Endothelial cell of umbilical vein (primary cell): Measurements from ENCODE around the gene ADARB2. TPM values are rescaled to one million over a fixed set of nuclear protein-coding genes. Genes with fewer than 3 reads are reported as not detected.

ENCODE experiments used
- BruUV-seq: library from RNA; stranded (reverse); fragments of 400-500 nt; replicated peaks from 2 replicates; lab custom pipeline; 2021; lab: Mats Ljungman, UMichigan
- CTCF ChIA-PET: fragments of 300-600, 350-600 bp; sonication (Branson Sonifier 250); formaldehyde crosslinking; loops from one replicate; lab custom pipeline; 2021; ENCODE audit warnings: antibody characterized with exemption, inconsistent platforms; lab: Charles Lee
- POLR2A ChIA-PET: fragments of 300-600, 350-600 bp; sonication (Branson Sonifier 250); formaldehyde crosslinking; loops from one replicate; lab custom pipeline; 2021; ENCODE audit warnings: antibody characterized with exemption, inconsistent platforms; lab: Charles Lee
- DNase-seq: peaks from one replicate; pipeline ENCODE4 v3.0.0-alpha.2; 2011; ENCODE audit warnings: low read depth, low spot score
- FAIRE-seq: peaks from 2 replicates; lab custom pipeline; 2011; peaks lifted over from hg19 to GRCh38; lab: Jason Lieb, UNC
- H2AFZ ChIP-seq: 2 replicates; pipeline ENCODE4 v1.6.0; 2012; ENCODE audit warnings: low read depth, low read length, control low read depth, inconsistent platforms
- H3K27ac ChIP-seq: 2 replicates; pipeline ENCODE4 v1.5.1; 2011; ENCODE audit warnings: low read depth, mild to moderate bottlenecking, control low read depth, low read length, moderate library complexity; ENCODE audit not compliant: insufficient read depth
- H3K27me3 ChIP-seq, 2 experiments: 2 replicates each; pipeline versions ENCODE4 v1.6.0 to v1.6.1; 2011; ENCODE audit warnings: low read length in 2 of 2, mixed read lengths in 1 of 2; ENCODE audit not compliant: control insufficient read depth in 2 of 2, insufficient read depth in 2 of 2
- H3K36me3 ChIP-seq, 2 experiments: 2 replicates in 1 of 2; 3 replicates in 1 of 2; pipeline ENCODE4 v1.5.1; 2011; ENCODE audit warnings: low read length in 2 of 2, mild to moderate bottlenecking in 1 of 2, moderate library complexity in 1 of 2; ENCODE audit not compliant: control insufficient read depth in 2 of 2, insufficient read depth in 2 of 2; ENCODE audit errors: extremely low read depth in 1 of 2
- H3K4me1 ChIP-seq: 3 replicates; pipeline ENCODE4 v1.5.1; 2011; ENCODE audit warnings: mild to moderate bottlenecking, low read length; ENCODE audit not compliant: control insufficient read depth, insufficient read depth; ENCODE audit errors: extremely low read depth
- H3K4me2 ChIP-seq: 2 replicates; pipeline ENCODE4 v1.6.1; 2011; ENCODE audit warnings: low read length, control low read depth, mixed read lengths; ENCODE audit not compliant: insufficient read depth
- H3K4me3 ChIP-seq, 3 experiments: fragments of 200-600 bp in 1 of 3; sonication (generic), shearing (Covaris generic) in 1 of 3; replicated peaks in 1 of 3; 2 replicates each; pipeline ENCODE4 v1.5.1; 2011 to 2016; ENCODE audit warnings: control low read depth in 3 of 3, low read length in 3 of 3, mild to moderate bottlenecking in 2 of 3, inconsistent platforms in 1 of 3, low read depth in 1 of 3, moderate library complexity in 1 of 3; ENCODE audit not compliant: insufficient read depth in 1 of 3
- H3K79me2 ChIP-seq: 2 replicates; pipeline ENCODE4 v1.6.0; 2012; ENCODE audit warnings: low read length, inconsistent platforms; ENCODE audit not compliant: control insufficient read depth, insufficient read depth
- H3K9ac ChIP-seq: replicated peaks from 2 replicates; pipeline ENCODE3; 2011; ENCODE audit warnings: low read length, control low read depth; ENCODE audit not compliant: insufficient read depth; ENCODE audit errors: extremely low read depth
- H3K9me1 ChIP-seq: replicated peaks from 3 replicates; pipeline ENCODE4 v1.6.0; 2011; ENCODE audit warnings: mild to moderate bottlenecking, low read length; ENCODE audit not compliant: control insufficient read depth, insufficient read depth; ENCODE audit errors: extremely low read depth
- H3K9me3 ChIP-seq: replicated peaks from 2 replicates; pipeline ENCODE4 v1.5.1; 2012; ENCODE audit warnings: low read length, inconsistent platforms; ENCODE audit not compliant: control insufficient read depth, insufficient read depth
- H4K20me1 ChIP-seq: replicated peaks from 2 replicates; pipeline ENCODE3; 2011; ENCODE audit warnings: mild to moderate bottlenecking, low read length; ENCODE audit not compliant: control insufficient read depth, insufficient read depth; ENCODE audit errors: extremely low read depth
- EZH2 ChIP-seq: IDR thresholded peaks from 2 replicates; pipeline ENCODE4 v1.6.1; 2012; ENCODE audit warnings: borderline replicate concordance, low read depth, mild to moderate bottlenecking, moderate library complexity, low read length, inconsistent platforms; ENCODE audit not compliant: severe bottlenecking
- FOS ChIP-seq: IDR thresholded peaks from 2 replicates; pipeline ENCODE4 v1.6.1; 2011; ENCODE audit warnings: mild to moderate bottlenecking, low read length, moderate library complexity, borderline replicate concordance; ENCODE audit not compliant: insufficient read depth
- JUN ChIP-seq: IDR thresholded peaks from 2 replicates; pipeline ENCODE4 v1.6.1; 2011; ENCODE audit warnings: borderline replicate concordance, low read depth; ENCODE audit not compliant: insufficient read length, insufficient read depth
- MYC ChIP-seq: IDR thresholded peaks from one replicate; pipeline ENCODE4 v1.6.1; 2011; ENCODE audit warnings: mild to moderate bottlenecking, low read depth, low read length
- POLR2A ChIP-seq: IDR thresholded peaks from 2 replicates; pipeline ENCODE4 v1.6.1; 2012; ENCODE audit warnings: low read depth, mild to moderate bottlenecking, control low read depth, low read length
- POLR2AphosphoS5 ChIP-seq: IDR thresholded peaks from 2 replicates; pipeline ENCODE4 v1.6.1; 2012; ENCODE audit warnings: low read depth, mild to moderate bottlenecking, control low read depth, low read length, moderate library complexity; ENCODE audit not compliant: insufficient read depth
- dilution Hi-C: fragments of 300-500 bp; cut with MboI; formaldehyde crosslinking; loops from one replicate; pipeline ENCODE4 v1.15.0; 2019; ENCODE audit warnings: low sequenced_read_pairs; ENCODE audit not compliant: extremely low pct_ligation_motif_present
- intact Hi-C: fragments of 100-400 bp; cut with micrococcal nuclease; formaldehyde crosslinking; loops from one replicate; pipeline ENCODE4 v1.10.0; 2022
- polyA plus RNA-seq, 4 experiments: library from polyadenylated mRNA; depleted of rRNA in 3 of 4; stranded (reverse) in 3 of 4; unstranded in 1 of 4; fragments of >200 nt; gene quantifications; 2 replicates each; pipeline versions ENCODE4 v1.2.1 to v1.2.3, GENCODE V29; 2011 to 2012; ENCODE audit warnings: missing spikeins in 1 of 4
- total RNA-seq: library from RNA; stranded (reverse); gene quantifications from 2 replicates; pipeline ENCODE4 v1.2.3, GENCODE V29; 2021
- TF ChIP-seq, protein P1 (sequence below): IDR thresholded peaks from 2 replicates; pipeline ENCODE4 v1.6.1; 2011; ENCODE audit not compliant: insufficient read depth, insufficient read length

ADARB2 gene
- total and polyA plus RNA-seq, 2 donors (not counting 3 experiments of a cell fraction or from before 2014, with no cell fraction given): not detected

DNA sequence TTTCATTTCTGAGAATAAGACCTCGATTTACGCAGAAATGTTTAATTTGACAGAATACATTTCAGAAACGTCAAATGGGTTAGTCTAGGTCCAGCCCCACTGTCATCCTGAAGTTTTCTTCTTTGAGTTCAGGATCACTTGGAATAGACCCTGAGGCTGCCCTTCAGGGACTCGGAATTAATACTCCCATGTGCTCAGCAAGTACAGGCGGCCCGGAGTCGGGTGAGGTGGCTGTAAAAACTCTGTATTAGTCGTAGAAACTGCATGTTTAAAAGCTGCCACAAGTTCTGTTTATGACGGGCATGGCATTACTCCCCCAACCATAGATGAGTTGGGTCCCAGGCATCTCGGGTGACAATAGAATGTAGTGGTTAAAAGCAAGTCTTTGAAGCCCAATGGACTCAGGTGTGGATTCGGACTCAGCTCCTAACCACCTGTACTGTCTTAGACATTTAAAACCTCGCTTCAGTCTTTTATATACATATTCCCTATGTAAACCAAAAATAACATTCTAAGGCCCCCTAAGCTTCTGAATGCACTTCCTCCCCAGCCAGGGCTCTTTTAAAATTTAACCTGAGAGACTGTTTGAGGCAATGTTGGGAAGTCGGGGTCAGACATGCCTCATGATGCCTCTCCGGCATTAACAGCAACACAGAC, 216.3 kb downstream of the ADARB2 start:
- intact Hi-C loops (no loop called here), dilution Hi-C loops (no loop called here)
- no peak for DNase-seq
- Histone ChIP-seq H3K79me2 (no peaks in the 10 kb centered on the region), H3K27me3 (no peaks in the 10 kb centered on the region), H3K9ac (no peak overlapping the region), H3K4me1 (no peaks in the 10 kb centered on the region), H3K36me3 (no peaks in the 10 kb centered on the region), H3K9me1 (no peaks in the 10 kb centered on the region), H3K27ac (no peak overlapping the region), H3K4me2 (no peak overlapping the region), H2AFZ (no peak overlapping the region), H3K4me3 (no peak overlapping the region), H4K20me1 (no peaks in the 10 kb centered on the region), H3K9me3 (peaks cover 11% of the 10 kb centered on the region)
- no peak for FAIRE-seq
- POLR2A ChIA-PET: no interaction called here
- TF ChIP-seq JUN (no peak), MYC (no peak), EZH2 (no peak), FOS (no peak)
- TF ChIP-seq, protein P1, sequence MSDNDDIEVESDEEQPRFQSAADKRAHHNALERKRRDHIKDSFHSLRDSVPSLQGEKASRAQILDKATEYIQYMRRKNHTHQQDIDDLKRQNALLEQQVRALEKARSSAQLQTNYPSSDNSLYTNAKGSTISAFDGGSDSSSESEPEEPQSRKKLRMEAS: no peak
- BruUV-seq: no TSS peak
- CTCF ChIA-PET: no interaction called here

DNA sequence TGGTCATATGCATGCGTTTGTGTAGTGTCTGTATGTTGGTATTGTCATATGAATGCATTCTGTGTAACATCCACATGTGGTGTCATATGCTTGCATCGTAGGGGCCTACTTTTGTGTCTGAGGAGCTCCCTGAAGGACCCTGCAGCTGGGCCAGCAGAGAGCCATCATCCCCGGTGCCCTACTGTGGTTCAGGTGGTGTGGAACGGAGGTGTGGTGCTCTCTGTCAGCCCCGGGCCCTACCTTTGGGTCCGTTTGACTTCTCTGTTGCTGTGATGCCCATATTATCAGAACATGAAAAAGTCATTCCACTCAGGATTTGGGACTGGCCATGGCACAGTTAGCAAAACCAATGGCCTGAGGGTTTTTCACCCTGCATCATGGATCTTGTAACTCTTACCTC, 217.9 kb downstream of the ADARB2 start:
- Histone ChIP-seq H3K9ac (no peak overlapping the region), H3K4me3 (no peak overlapping the region), H3K79me2 (no peaks in the 10 kb centered on the region), H2AFZ (no peak overlapping the region), H3K27ac (no peak overlapping the region), H3K4me2 (no peak overlapping the region), H3K36me3 (no peaks in the 10 kb centered on the region), H3K27me3 (no peaks in the 10 kb centered on the region), H3K9me3 (peaks cover 16% of the 10 kb centered on the region), H3K9me1 (no peaks in the 10 kb centered on the region), H4K20me1 (no peaks in the 10 kb centered on the region), H3K4me1 (no peaks in the 10 kb centered on the region)
- POLR2A ChIA-PET: no interaction called here
- TF ChIP-seq EZH2 (no peak), POLR2A (no peak), POLR2AphosphoS5 (no peak), MYC (no peak), JUN (no peak), FOS (no peak)
- TF ChIP-seq, protein P1: no peak
- CTCF ChIA-PET: no interaction called here
- DNase-seq: no peak
- dilution Hi-C loops (no loop called here), intact Hi-C loops (no loop called here)
- BruUV-seq: no TSS peak
- FAIRE-seq: no peak
